Endothelial cell of umbilical vein (primary cell): Measurements from ENCODE around the gene GAK. TPM values are rescaled to one million over a fixed set of nuclear protein-coding genes. Genes with fewer than 3 reads are reported as not detected.

Experiments
- BruUV-seq: library from RNA; stranded (reverse); fragments of 400-500 nt; replicated peaks from 2 replicates; lab custom pipeline; 2021; lab: Mats Ljungman, UMichigan
- CTCF ChIA-PET: fragments of 300-600, 350-600 bp; sonication (Branson Sonifier 250); formaldehyde crosslinking; loops from one replicate; lab custom pipeline; 2021; ENCODE audit warnings: antibody characterized with exemption, inconsistent platforms; lab: Charles Lee
- POLR2A ChIA-PET: fragments of 300-600, 350-600 bp; sonication (Branson Sonifier 250); formaldehyde crosslinking; loops from one replicate; lab custom pipeline; 2021; ENCODE audit warnings: antibody characterized with exemption, inconsistent platforms; lab: Charles Lee
- DNase-seq: peaks from one replicate; pipeline ENCODE4 v3.0.0-alpha.2; 2011; ENCODE audit warnings: low read depth, low spot score
- FAIRE-seq: peaks from 2 replicates; lab custom pipeline; 2011; peaks lifted over from hg19 to GRCh38; lab: Jason Lieb, UNC
- H2AFZ ChIP-seq: 2 replicates; pipeline ENCODE4 v1.6.0; 2012; ENCODE audit warnings: low read depth, low read length, control low read depth, inconsistent platforms
- H3K27ac ChIP-seq: 2 replicates; pipeline ENCODE4 v1.5.1; 2011; ENCODE audit warnings: low read depth, mild to moderate bottlenecking, control low read depth, low read length, moderate library complexity; ENCODE audit not compliant: insufficient read depth
- H3K27me3 ChIP-seq, 2 experiments: 2 replicates each; pipeline versions ENCODE4 v1.6.0 to v1.6.1; 2011; ENCODE audit warnings: low read length in 2 of 2, mixed read lengths in 1 of 2; ENCODE audit not compliant: control insufficient read depth in 2 of 2, insufficient read depth in 2 of 2
- H3K36me3 ChIP-seq, 2 experiments: 2 replicates in 1 of 2; 3 replicates in 1 of 2; pipeline ENCODE4 v1.5.1; 2011; ENCODE audit warnings: low read length in 2 of 2, mild to moderate bottlenecking in 1 of 2, moderate library complexity in 1 of 2; ENCODE audit not compliant: control insufficient read depth in 2 of 2, insufficient read depth in 2 of 2; ENCODE audit errors: extremely low read depth in 1 of 2
- H3K4me1 ChIP-seq: 3 replicates; pipeline ENCODE4 v1.5.1; 2011; ENCODE audit warnings: mild to moderate bottlenecking, low read length; ENCODE audit not compliant: control insufficient read depth, insufficient read depth; ENCODE audit errors: extremely low read depth
- H3K4me2 ChIP-seq: 2 replicates; pipeline ENCODE4 v1.6.1; 2011; ENCODE audit warnings: low read length, control low read depth, mixed read lengths; ENCODE audit not compliant: insufficient read depth
- H3K4me3 ChIP-seq, 3 experiments: fragments of 200-600 bp in 1 of 3; sonication (generic), shearing (Covaris generic) in 1 of 3; replicated peaks in 1 of 3; 2 replicates each; pipeline ENCODE4 v1.5.1; 2011 to 2016; ENCODE audit warnings: control low read depth in 3 of 3, low read length in 3 of 3, mild to moderate bottlenecking in 2 of 3, inconsistent platforms in 1 of 3, low read depth in 1 of 3, moderate library complexity in 1 of 3; ENCODE audit not compliant: insufficient read depth in 1 of 3
- H3K79me2 ChIP-seq: 2 replicates; pipeline ENCODE4 v1.6.0; 2012; ENCODE audit warnings: low read length, inconsistent platforms; ENCODE audit not compliant: control insufficient read depth, insufficient read depth
- H3K9ac ChIP-seq: replicated peaks from 2 replicates; pipeline ENCODE3; 2011; ENCODE audit warnings: low read length, control low read depth; ENCODE audit not compliant: insufficient read depth; ENCODE audit errors: extremely low read depth
- H3K9me1 ChIP-seq: replicated peaks from 3 replicates; pipeline ENCODE4 v1.6.0; 2011; ENCODE audit warnings: mild to moderate bottlenecking, low read length; ENCODE audit not compliant: control insufficient read depth, insufficient read depth; ENCODE audit errors: extremely low read depth
- H3K9me3 ChIP-seq: replicated peaks from 2 replicates; pipeline ENCODE4 v1.5.1; 2012; ENCODE audit warnings: low read length, inconsistent platforms; ENCODE audit not compliant: control insufficient read depth, insufficient read depth
- H4K20me1 ChIP-seq: replicated peaks from 2 replicates; pipeline ENCODE3; 2011; ENCODE audit warnings: mild to moderate bottlenecking, low read length; ENCODE audit not compliant: control insufficient read depth, insufficient read depth; ENCODE audit errors: extremely low read depth
- CTCF ChIP-seq, 2 donors: IDR thresholded peaks; 1 replicate in 1 of 2; 2 replicates in 1 of 2; pipeline ENCODE4 v1.5.1; 2011; ENCODE audit warnings: low read length in 2 of 2, mild to moderate bottlenecking in 2 of 2, moderate library complexity in 2 of 2, control low read depth in 1 of 2, inconsistent platforms in 1 of 2, low read depth in 1 of 2; ENCODE audit not compliant: insufficient read depth in 1 of 2; ENCODE audit errors: extremely low read depth in 1 of 2
- EZH2 ChIP-seq: IDR thresholded peaks from 2 replicates; pipeline ENCODE4 v1.6.1; 2012; ENCODE audit warnings: borderline replicate concordance, low read depth, mild to moderate bottlenecking, moderate library complexity, low read length, inconsistent platforms; ENCODE audit not compliant: severe bottlenecking
- FOS ChIP-seq: IDR thresholded peaks from 2 replicates; pipeline ENCODE4 v1.6.1; 2011; ENCODE audit warnings: mild to moderate bottlenecking, low read length, moderate library complexity, borderline replicate concordance; ENCODE audit not compliant: insufficient read depth
- GATA2 ChIP-seq: IDR thresholded peaks from 2 replicates; pipeline ENCODE4 v1.7.0; 2011; ENCODE audit warnings: low read depth, mild to moderate bottlenecking, moderate library complexity, mixed read lengths, low read length; ENCODE audit not compliant: insufficient read length, insufficient read depth
- JUN ChIP-seq: IDR thresholded peaks from 2 replicates; pipeline ENCODE4 v1.6.1; 2011; ENCODE audit warnings: borderline replicate concordance, low read depth; ENCODE audit not compliant: insufficient read length, insufficient read depth
- MAX ChIP-seq: IDR thresholded peaks from 2 replicates; pipeline ENCODE4 v1.6.1; 2011; ENCODE audit not compliant: insufficient read depth, insufficient read length
- MYC ChIP-seq: IDR thresholded peaks from one replicate; pipeline ENCODE4 v1.6.1; 2011; ENCODE audit warnings: mild to moderate bottlenecking, low read depth, low read length
- POLR2A ChIP-seq: IDR thresholded peaks from 2 replicates; pipeline ENCODE4 v1.6.1; 2012; ENCODE audit warnings: low read depth, mild to moderate bottlenecking, control low read depth, low read length
- POLR2AphosphoS5 ChIP-seq: IDR thresholded peaks from 2 replicates; pipeline ENCODE4 v1.6.1; 2012; ENCODE audit warnings: low read depth, mild to moderate bottlenecking, control low read depth, low read length, moderate library complexity; ENCODE audit not compliant: insufficient read depth
- dilution Hi-C: fragments of 300-500 bp; cut with MboI; formaldehyde crosslinking; loops from one replicate; pipeline ENCODE4 v1.15.0; 2019; ENCODE audit warnings: low sequenced_read_pairs; ENCODE audit not compliant: extremely low pct_ligation_motif_present
- intact Hi-C: fragments of 100-400 bp; cut with micrococcal nuclease; formaldehyde crosslinking; loops from one replicate; pipeline ENCODE4 v1.10.0; 2022
- polyA plus RNA-seq, 4 experiments: library from polyadenylated mRNA; depleted of rRNA in 3 of 4; stranded (reverse) in 3 of 4; unstranded in 1 of 4; fragments of >200 nt; gene quantifications; 2 replicates each; pipeline versions ENCODE4 v1.2.1 to v1.2.3, GENCODE V29; 2011 to 2012; ENCODE audit warnings: missing spikeins in 1 of 4
- total RNA-seq: library from RNA; stranded (reverse); gene quantifications from 2 replicates; pipeline ENCODE4 v1.2.3, GENCODE V29; 2021

GAK gene
- total and polyA plus RNA-seq, 2 donors (not counting 3 experiments of a cell fraction or from before 2014, with no cell fraction given): 49.6 to 109 TPM

GRCh38 chr4:885353-885752, 46.8 kb downstream of the GAK start:
- POLR2A ChIA-PET: no interaction called here
- Histone ChIP-seq H3K9ac (no peak overlapping the region), H3K9me3 (no peaks in the 10 kb centered on the region), H3K27ac (no peak overlapping the region), H3K4me1 (no peaks in the 10 kb centered on the region), H3K79me2 (no peaks in the 10 kb centered on the region), H3K36me3 (peaks cover 4 to 42% of the 10 kb centered on the region in 2 experiments), H4K20me1 (no peaks in the 10 kb centered on the region), H2AFZ (no peak overlapping the region), H3K4me3 (no peak overlapping the region), H3K4me2 (no peak overlapping the region), H3K9me1 (no peaks in the 10 kb centered on the region), H3K27me3 (no peaks in the 10 kb centered on the region)
- no peak for TF ChIP-seq CTCF (IDR thresholded peaks at IDR 0.05; ENCODE audit: extremely low read depth in 1 of 2, insufficient read depth in 1 of 2, low read depth in 1 of 2, low read length in 2 of 2)
- TF ChIP-seq EZH2: no peak
- no peak for TF ChIP-seq POLR2A
- no peak for TF ChIP-seq GATA2
- intact Hi-C loops: no loop called here
- no peak for DNase-seq
- BruUV-seq: no TSS peak
- FAIRE-seq: no peak
- dilution Hi-C loops: no loop called here
- CTCF ChIA-PET: no interaction called here

GRCh38 chr4:884896-885295, 47.2 kb downstream of the GAK start:
- dilution Hi-C loops (no loop called here), intact Hi-C loops (no loop called here)
- H3K36me3 ChIP-seq: peaks cover 4 to 42% of the 10 kb centered on the region in 2 experiments
- no peaks in the 10 kb centered on the region for H3K27me3 ChIP-seq
- no peak overlapping the region for H3K9ac ChIP-seq
- TF ChIP-seq FOS: no peak
- no peak for TF ChIP-seq MYC
- TF ChIP-seq EZH2: no peak
- no peak for TF ChIP-seq POLR2A
- no peak for TF ChIP-seq JUN
- no peak for TF ChIP-seq CTCF (IDR thresholded peaks at IDR 0.05; ENCODE audit: extremely low read depth in 1 of 2, insufficient read depth in 1 of 2, low read depth in 1 of 2, low read length in 2 of 2)
- no peak for TF ChIP-seq POLR2AphosphoS5
- TF ChIP-seq MAX: no peak
- no peak for TF ChIP-seq GATA2
- no peaks in the 10 kb centered on the region for H3K9me3 ChIP-seq
- no peak overlapping the region for H3K27ac ChIP-seq
- no TSS peak for BruUV-seq
- no peak overlapping the region for H2AFZ ChIP-seq
- POLR2A ChIA-PET: no interaction called here
- no peaks in the 10 kb centered on the region for H3K4me1 ChIP-seq
- FAIRE-seq (no peak), DNase-seq (no peak)
- no peak overlapping the region for H3K4me3 ChIP-seq
- CTCF ChIA-PET: no interaction called here
- H4K20me1 ChIP-seq: no peaks in the 10 kb centered on the region
- H3K4me2 ChIP-seq: no peak overlapping the region
- H3K79me2 ChIP-seq: no peaks in the 10 kb centered on the region
- no peaks in the 10 kb centered on the region for H3K9me1 ChIP-seq
